Activated CD8-positive, alpha-beta memory T cell treated with anti-CD3 and anti-CD28 coated beads, Interleukin-2, amount 10 ng/mL, durations not matched to agents 7 days and 5 days (primary cell): ENCODE results near the gene ARHGAP10. TPM values are rescaled to one million over a fixed set of nuclear protein-coding genes. Genes with fewer than 3 reads are reported as not detected.

ENCODE experiments used
- ATAC-seq: fragments of 150-1000 bp; cut with Tn5 transposase; one replicate; pipeline ENCODE4 v1.10.0; 2021; ENCODE audit warnings: moderate library complexity
- CTCF ChIA-PET: fragments of 350-600 bp; sonication (Branson Sonifier 250); formaldehyde crosslinking; loops from one replicate; lab custom pipeline; 2021; ENCODE audit warnings: antibody characterized with exemption; lab: Charles Lee
- DNase-seq: peaks from one replicate; pipeline ENCODE4 v3.0.0-alpha.2; 2020
- H3K27ac Mint-ChIP-seq: one replicate; pipeline ENCODE4 v1.8.0; 2021; ENCODE audit warnings: mild to moderate bottlenecking, mixed read lengths
- H3K27me3 Mint-ChIP-seq: one replicate; pipeline ENCODE4 v1.8.0; 2021; ENCODE audit warnings: mixed read lengths
- H3K36me3 Mint-ChIP-seq: one replicate; pipeline ENCODE4 v1.8.0; 2021; ENCODE audit warnings: mild to moderate bottlenecking, mixed read lengths
- H3K4me1 Mint-ChIP-seq: one replicate; pipeline ENCODE4 v1.8.0; 2021; ENCODE audit warnings: mixed read lengths
- H3K4me3 Mint-ChIP-seq: one replicate; pipeline ENCODE4 v1.8.0; 2021; ENCODE audit warnings: mild to moderate bottlenecking, moderate library complexity, mixed read lengths
- H3K9me3 Mint-ChIP-seq: one replicate; pipeline ENCODE4 v1.8.0; 2022; ENCODE audit warnings: low read depth, mixed read lengths
- microRNA-seq: library from miRNA; unstranded; fragments of <30 nt; microRNA quantifications from one replicate; pipeline ENCODE4 v1.2.0, GENCODE V29; 2022
- total RNA-seq, 2 experiments: library from RNA; stranded (reverse); gene quantifications; one replicate each; pipeline ENCODE4 v1.2.3, GENCODE V29; 2021

The ARHGAP10 gene
- total RNA-seq, 2 experiments from 2014 or later, result 12.1 to 18.8 TPM

- no peak overlapping the region for H3K27ac Mint-ChIP-seq
- ATAC-seq, result no peak
- no peak for DNase-seq
- H3K9me3 Mint-ChIP-seq, result no peaks in the 10 kb centered on the region
- no peak overlapping the region for H3K4me3 Mint-ChIP-seq
- peaks cover 6% of the 10 kb centered on the region for H3K36me3 Mint-ChIP-seq
- CTCF ChIA-PET, result no interaction called here
- H3K27me3 Mint-ChIP-seq, result no peaks in the 10 kb centered on the region
- H3K4me1 Mint-ChIP-seq, result peaks cover 3% of the 10 kb centered on the region
Observed at GRCh38 chr4:148112231-148112982, 380.5 kb downstream of the ARHGAP10 start.

DNA sequence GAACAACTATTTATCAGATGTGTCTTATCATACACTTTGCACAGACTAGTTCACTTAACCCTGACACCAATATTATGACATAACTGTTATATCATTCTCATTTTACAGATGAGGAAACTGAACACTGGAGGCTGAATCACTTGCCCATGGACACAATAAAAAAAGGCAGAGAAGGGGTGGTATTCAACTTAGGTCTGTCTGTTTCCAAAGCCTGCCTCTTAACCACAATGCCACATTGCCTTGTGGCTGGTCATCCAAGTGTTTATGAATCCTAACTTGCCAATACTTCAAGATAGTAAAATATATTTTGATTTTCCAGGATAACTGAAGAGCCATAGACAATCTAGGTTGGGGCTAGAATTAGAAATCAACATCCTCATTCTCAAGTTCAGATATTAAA, 382.5 kb downstream of the ARHGAP10 start:
- Mint-ChIP-seq H3K27ac (no peak overlapping the region), H3K27me3 (no peaks in the 10 kb centered on the region), H3K4me1 (peaks cover 3% of the 10 kb centered on the region), H3K4me3 (no peak overlapping the region), H3K36me3 (peaks cover 11% of the 10 kb centered on the region), H3K9me3 (no peaks in the 10 kb centered on the region)
- no peak for ATAC-seq
- CTCF ChIA-PET, result no interaction called here
- no peak for DNase-seq

DNA sequence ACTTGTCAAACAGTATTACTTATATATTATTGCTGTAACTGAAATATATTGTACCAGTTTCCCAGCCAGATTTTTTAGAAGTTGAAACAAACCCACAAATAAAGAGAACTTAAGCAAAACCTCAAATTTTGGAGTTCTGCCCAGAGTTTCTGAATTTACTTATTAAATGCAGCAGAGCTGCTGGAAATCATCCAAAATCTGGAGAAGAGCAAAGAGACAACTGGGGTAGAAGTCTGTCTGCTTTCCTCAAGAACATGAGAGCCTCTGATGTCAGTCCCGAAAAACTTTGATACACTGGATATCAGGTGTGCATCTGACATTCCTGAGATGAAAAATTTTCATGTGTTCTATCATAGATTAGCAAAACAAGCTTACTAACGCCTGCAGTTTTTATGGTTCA, 384.4 kb downstream of the ARHGAP10 start:
- H3K27ac Mint-ChIP-seq, result no peak overlapping the region
- DNase-seq (no peak), ATAC-seq (no peak)
- no peaks in the 10 kb centered on the region for H3K27me3 Mint-ChIP-seq
- peaks cover 14% of the 10 kb centered on the region for H3K36me3 Mint-ChIP-seq
- H3K4me1 Mint-ChIP-seq, result peaks cover 3% of the 10 kb centered on the region
- H3K9me3 Mint-ChIP-seq, result no peaks in the 10 kb centered on the region
- CTCF ChIA-PET, result no interaction called here
- no peak overlapping the region for H3K4me3 Mint-ChIP-seq

DNA sequence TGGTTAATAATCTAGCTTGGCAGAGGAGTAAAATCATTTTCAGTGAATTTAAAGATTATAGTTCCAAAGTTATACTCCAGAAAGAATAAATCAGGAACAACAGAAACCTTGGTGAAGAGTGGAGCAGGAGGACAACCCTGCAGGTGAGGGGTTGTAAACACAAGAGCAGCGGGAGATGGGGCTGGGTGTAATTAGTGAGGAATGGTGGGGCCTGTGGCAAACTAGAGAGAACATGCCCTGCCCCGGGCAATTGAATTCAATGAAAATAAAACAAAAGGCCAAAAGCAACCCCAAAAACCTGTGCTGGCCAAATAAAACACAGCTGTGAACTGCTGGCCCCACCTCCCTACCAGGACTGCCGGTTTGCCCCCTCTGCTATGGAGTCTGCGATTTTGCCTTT, 385.1 kb downstream of the ARHGAP10 start:
- Mint-ChIP-seq H3K36me3 (peaks cover 11% of the 10 kb centered on the region), H3K27me3 (no peaks in the 10 kb centered on the region), H3K9me3 (no peaks in the 10 kb centered on the region), H3K4me1 (peaks cover 3% of the 10 kb centered on the region), H3K4me3 (no peak overlapping the region), H3K27ac (no peak overlapping the region)
- DNase-seq, result no peak
- no peak for ATAC-seq
- CTCF ChIA-PET, result no interaction called here

GRCh38 chr4:148118179-148118578, 386.3 kb downstream of the ARHGAP10 start:
- CTCF ChIA-PET, result no interaction called here
- no peak for ATAC-seq
- Mint-ChIP-seq H3K36me3 (peaks cover 15% of the 10 kb centered on the region), H3K9me3 (no peaks in the 10 kb centered on the region), H3K27me3 (no peaks in the 10 kb centered on the region), H3K4me3 (no peak overlapping the region), H3K27ac (no peak overlapping the region), H3K4me1 (no peaks in the 10 kb centered on the region)
- no peak for DNase-seq

GRCh38 chr4:148118633-148119032, 386.7 kb downstream of the ARHGAP10 start:
- DNase-seq (no peak), ATAC-seq (no peak)
- no peak overlapping the region for H3K4me3 Mint-ChIP-seq
- peaks cover 1% of the 10 kb centered on the region for H3K9me3 Mint-ChIP-seq
- CTCF ChIA-PET, result no interaction called here
- H3K27ac Mint-ChIP-seq, result no peak overlapping the region
- no peaks in the 10 kb centered on the region for H3K27me3 Mint-ChIP-seq
- H3K4me1 Mint-ChIP-seq, result no peaks in the 10 kb centered on the region
- peaks cover 17% of the 10 kb centered on the region for H3K36me3 Mint-ChIP-seq

GRCh38 chr4:148120216-148120615, 388.3 kb downstream of the ARHGAP10 start:
- peaks cover 24% of the 10 kb centered on the region for H3K36me3 Mint-ChIP-seq
- ATAC-seq (no peak), DNase-seq (no peak)
- H3K27ac Mint-ChIP-seq, result no peak overlapping the region
- CTCF ChIA-PET, result no interaction called here
- no peaks in the 10 kb centered on the region for H3K27me3 Mint-ChIP-seq
- H3K4me1 Mint-ChIP-seq, result no peaks in the 10 kb centered on the region
- H3K4me3 Mint-ChIP-seq, result no peak overlapping the region
- peaks cover 7% of the 10 kb centered on the region for H3K9me3 Mint-ChIP-seq

Small RNA genes within 50 kb of the gene (microRNA-seq; reads per million reads assigned to microRNA genes)
- gene MIR4799, result 1.3 reads per million

Other genes with a start within 250 kb of the ARHGAP10 start
- gene TMEM184C, start 114.7 kb upstream of the ARHGAP10 start, total RNA-seq, result 10 to 100 TPM; 18.5 to 27.2 TPM
- 10 to 100 TPM; 11.9 to 12.0 TPM for gene PRMT9, start 47.9 kb upstream of the ARHGAP10 start, total RNA-seq